ENCODE measurements around the gene CHAF1B.

Gene CHAF1B

DNA sequence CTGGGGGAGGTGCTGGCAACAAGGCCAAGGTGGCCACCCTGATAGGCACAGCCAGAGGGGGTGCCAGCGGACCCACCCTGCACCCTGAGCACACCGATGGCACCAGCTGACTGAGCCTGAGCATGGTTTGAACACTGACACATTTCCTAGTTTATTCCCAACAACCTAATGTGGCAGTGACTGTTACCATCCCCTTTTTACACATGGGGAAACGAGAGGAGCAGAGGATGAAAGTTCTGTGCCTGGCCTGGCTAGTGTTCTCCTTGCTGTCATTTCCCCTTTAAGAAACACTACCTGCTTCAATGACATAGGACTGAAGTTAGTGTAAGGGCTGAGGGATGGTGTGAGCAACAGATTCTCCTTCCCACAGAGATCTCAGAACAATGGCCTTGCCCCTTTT, 79.4 kb downstream of the CHAF1B start:
- in situ Hi-C loops (cut with MboI; ENCODE audit: low pct_unique_long_range_greater_than_20kb, low sequenced_read_pairs, unreplicated experiment), result no loop called here
- DNase-seq (ENCODE audit: low spot score), result no peak
- TF ChIP-seq, protein P1, sequence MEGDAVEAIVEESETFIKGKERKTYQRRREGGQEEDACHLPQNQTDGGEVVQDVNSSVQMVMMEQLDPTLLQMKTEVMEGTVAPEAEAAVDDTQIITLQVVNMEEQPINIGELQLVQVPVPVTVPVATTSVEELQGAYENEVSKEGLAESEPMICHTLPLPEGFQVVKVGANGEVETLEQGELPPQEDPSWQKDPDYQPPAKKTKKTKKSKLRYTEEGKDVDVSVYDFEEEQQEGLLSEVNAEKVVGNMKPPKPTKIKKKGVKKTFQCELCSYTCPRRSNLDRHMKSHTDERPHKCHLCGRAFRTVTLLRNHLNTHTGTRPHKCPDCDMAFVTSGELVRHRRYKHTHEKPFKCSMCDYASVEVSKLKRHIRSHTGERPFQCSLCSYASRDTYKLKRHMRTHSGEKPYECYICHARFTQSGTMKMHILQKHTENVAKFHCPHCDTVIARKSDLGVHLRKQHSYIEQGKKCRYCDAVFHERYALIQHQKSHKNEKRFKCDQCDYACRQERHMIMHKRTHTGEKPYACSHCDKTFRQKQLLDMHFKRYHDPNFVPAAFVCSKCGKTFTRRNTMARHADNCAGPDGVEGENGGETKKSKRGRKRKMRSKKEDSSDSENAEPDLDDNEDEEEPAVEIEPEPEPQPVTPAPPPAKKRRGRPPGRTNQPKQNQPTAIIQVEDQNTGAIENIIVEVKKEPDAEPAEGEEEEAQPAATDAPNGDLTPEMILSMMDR (IDR thresholded peaks at IDR 0.05; ENCODE audit: extremely low read depth, insufficient read depth, missing control alignments), result no peak

DNA sequence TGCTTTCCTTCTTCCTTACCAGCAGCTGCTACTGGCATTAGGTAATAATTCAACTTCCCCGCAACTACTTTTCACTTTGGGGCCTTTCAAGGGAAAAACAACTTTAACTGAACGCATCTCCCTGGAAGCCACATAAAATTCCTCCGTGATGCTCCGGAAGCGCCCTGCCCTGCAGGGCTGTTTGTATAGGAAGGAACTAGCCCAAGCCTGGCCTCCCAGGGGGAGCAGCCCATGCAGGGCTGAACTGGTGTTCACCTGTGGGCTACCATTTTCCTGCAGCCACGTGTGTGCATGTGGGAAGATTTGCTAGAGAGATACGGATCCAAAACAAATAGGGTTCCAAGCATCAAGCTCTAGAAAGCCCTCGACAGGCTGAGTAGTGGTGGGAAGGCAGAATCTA, 80.3 kb downstream of the CHAF1B start:
- DNase-seq (ENCODE audit: low spot score), result no peak
- TF ChIP-seq, protein P1 (IDR thresholded peaks at IDR 0.05; ENCODE audit: extremely low read depth, insufficient read depth, missing control alignments), result no peak
- in situ Hi-C loops (cut with MboI; ENCODE audit: low pct_unique_long_range_greater_than_20kb, low sequenced_read_pairs, unreplicated experiment), result no loop called here

DNA sequence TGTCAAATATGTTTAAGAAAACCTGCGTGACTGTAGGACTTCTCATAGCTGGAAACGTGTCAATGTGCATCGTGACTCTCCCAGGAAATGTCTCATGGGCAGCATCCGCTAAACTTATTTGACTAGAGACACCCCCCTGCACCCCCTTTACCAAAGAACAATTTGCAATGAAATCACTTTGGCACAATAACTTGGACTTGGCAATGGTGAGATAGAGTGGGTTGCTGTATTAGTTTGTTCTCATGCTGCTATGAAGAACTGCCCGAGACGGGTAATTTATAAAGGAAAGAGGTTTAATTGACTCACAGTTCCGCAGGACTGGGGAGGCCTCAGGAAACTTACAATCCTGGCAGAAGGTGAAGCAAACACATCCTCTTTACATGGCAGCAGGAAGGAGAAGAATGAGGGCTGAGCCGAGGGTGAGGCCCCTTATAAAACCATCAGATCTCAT, 80.9 kb downstream of the CHAF1B start:
- DNase-seq (ENCODE audit: low spot score), result no peak
- in situ Hi-C loops (cut with MboI; ENCODE audit: low pct_unique_long_range_greater_than_20kb, low sequenced_read_pairs, unreplicated experiment), result no loop called here
- TF ChIP-seq, protein P1 (IDR thresholded peaks at IDR 0.05; ENCODE audit: extremely low read depth, insufficient read depth, missing control alignments), result no peak

All from GM13977 (cell line).